IMR-90 (cell line): Measurements from ENCODE around the gene LAMC2. TPM values are rescaled to one million over a fixed set of nuclear protein-coding genes. Genes with fewer than 3 reads are reported as not detected.

Experiments used
- ATAC-seq: fragments of 200-7000 bp; cut with Tn5 transposase; 2 replicates; pipeline ENCODE4 v1.9.1; 2020; ENCODE audit warnings: low read depth, mild to moderate bottlenecking, moderate library complexity
- BruUV-seq: library from RNA; stranded (reverse); fragments of 400-500 nt; replicated peaks from 2 replicates; lab custom pipeline; 2021; lab: Mats Ljungman, UMichigan
- CTCF ChIA-PET: fragments of 300-600 bp; formaldehyde crosslinking; extraction: SDS; loops from one replicate; lab custom pipeline; 2021; ENCODE audit warnings: antibody characterized with exemption; lab: Yijun Ruan, JAX
- POLR2A ChIA-PET: fragments of 300-600 bp; sonication (Branson Sonifier 250); formaldehyde crosslinking; loops from one replicate; lab custom pipeline; 2022; ENCODE audit warnings: antibody characterized with exemption; ENCODE audit not compliant: unreplicated experiment; lab: Charles Lee
- DNase-seq: peaks from one replicate; pipeline ENCODE4 v3.0.0; 2013
- H2AFZ ChIP-seq: replicated peaks from 2 replicates; pipeline ENCODE3; 2013; ENCODE audit warnings: low read length, mild to moderate bottlenecking; ENCODE audit not compliant: poor library complexity
- H2AK5ac ChIP-seq: 2 replicates; pipeline ENCODE4 v1.6.1; 2013; ENCODE audit warnings: low read depth, low read length, inconsistent platforms
- H2AK9ac ChIP-seq: replicated peaks from 2 replicates; pipeline ENCODE3; 2013; ENCODE audit warnings: mild to moderate bottlenecking, low read depth, low read length, moderate library complexity; ENCODE audit not compliant: poor library complexity
- H2BK120ac ChIP-seq: 2 replicates; pipeline ENCODE4 v1.6.1; 2013; ENCODE audit warnings: low read depth, low read length, inconsistent platforms
- H2BK15ac ChIP-seq: 3 replicates; pipeline ENCODE4 v1.6.1; 2013; ENCODE audit warnings: low read depth, low read length, inconsistent platforms
- H2BK20ac ChIP-seq: 2 replicates; pipeline ENCODE4 v1.6.1; 2013; ENCODE audit warnings: low read depth, mild to moderate bottlenecking, inconsistent platforms, low read length, moderate library complexity
- H2BK5ac ChIP-seq: 2 replicates; pipeline ENCODE4 v1.6.1; 2013; ENCODE audit warnings: mild to moderate bottlenecking, low read depth, low read length, inconsistent platforms; ENCODE audit not compliant: poor library complexity, severe bottlenecking
- H3K14ac ChIP-seq: replicated peaks from 2 replicates; pipeline ENCODE4 v1.6.1; 2013; ENCODE audit warnings: low read depth, low read length, inconsistent platforms
- H3K18ac ChIP-seq: 2 replicates; pipeline ENCODE4 v1.6.1; 2013; ENCODE audit warnings: low read depth, low read length, control low read depth
- H3K23ac ChIP-seq: 2 replicates; pipeline ENCODE4 v1.6.1; 2013; ENCODE audit warnings: low read depth, low read length, inconsistent platforms
- H3K27ac ChIP-seq: 2 replicates; pipeline ENCODE4 v1.5.1; 2013; ENCODE audit warnings: mild to moderate bottlenecking, control low read depth, low read length; ENCODE audit not compliant: insufficient read depth
- H3K27me3 ChIP-seq: 2 replicates; pipeline ENCODE4 v1.6.1; 2013; ENCODE audit warnings: low read length; ENCODE audit not compliant: control insufficient read depth, insufficient read depth
- H3K36me3 ChIP-seq: 2 replicates; pipeline ENCODE4 v1.6.1; 2013; ENCODE audit warnings: low read length, mixed read lengths; ENCODE audit not compliant: control insufficient read depth, insufficient read depth
- H3K4ac ChIP-seq: 2 replicates; pipeline ENCODE4 v1.6.1; 2013; ENCODE audit warnings: low read depth, low read length, inconsistent platforms
- H3K4me1 ChIP-seq: 2 replicates; pipeline ENCODE4 v1.6.1; 2013; ENCODE audit warnings: low read length, mixed read lengths; ENCODE audit not compliant: control insufficient read depth, insufficient read depth
- H3K4me2 ChIP-seq: 2 replicates; pipeline ENCODE4 v1.6.1; 2013; ENCODE audit warnings: low read depth, mild to moderate bottlenecking, control low read depth, low read length, moderate library complexity
- H3K4me3 ChIP-seq: 2 replicates; pipeline ENCODE4 v1.5.1; 2013; ENCODE audit warnings: low read depth, mild to moderate bottlenecking, control low read depth, low read length, moderate library complexity; ENCODE audit not compliant: insufficient read depth
- H3K56ac ChIP-seq: 2 replicates; pipeline ENCODE4 v1.6.1; 2013; ENCODE audit warnings: low read length, inconsistent platforms; ENCODE audit not compliant: insufficient read depth; ENCODE audit errors: extremely low read depth
- H3K79me1 ChIP-seq, 2 experiments: 2 replicates each; pipeline ENCODE4 v1.6.1; 2013; ENCODE audit warnings: low read length in 2 of 2, inconsistent platforms in 1 of 2, low read depth in 1 of 2
- H3K9ac ChIP-seq: 2 replicates; pipeline ENCODE4 v1.6.1; 2013; ENCODE audit warnings: low read depth, low read length, control low read depth
- H3K9me1 ChIP-seq: 2 replicates; pipeline ENCODE4 v1.6.1; 2013; ENCODE audit warnings: low read length, inconsistent platforms; ENCODE audit not compliant: insufficient read depth
- H3K9me3 ChIP-seq: 2 replicates; pipeline ENCODE4 v1.6.1; 2013; ENCODE audit warnings: low read length; ENCODE audit not compliant: control insufficient read depth, insufficient read depth
- H4K20me1 ChIP-seq: 2 replicates; pipeline ENCODE4 v1.6.1; 2013; ENCODE audit warnings: low read length, inconsistent platforms; ENCODE audit not compliant: insufficient read depth
- H4K5ac ChIP-seq: 2 replicates; pipeline ENCODE4 v1.6.1; 2013; ENCODE audit warnings: mild to moderate bottlenecking, low read depth, low read length, control low read depth
- H4K8ac ChIP-seq, 2 experiments: 2 replicates each; pipeline ENCODE4 v1.6.1; 2013; ENCODE audit warnings: low read depth in 2 of 2, low read length in 2 of 2, control low read depth in 1 of 2, inconsistent platforms in 1 of 2
- H4K91ac ChIP-seq: 2 replicates; pipeline ENCODE4 v1.6.1; 2013; ENCODE audit warnings: low read depth, low read length, inconsistent platforms; ENCODE audit not compliant: insufficient read depth
- CEBPB ChIP-seq: IDR thresholded peaks from 2 replicates; pipeline ENCODE4 v1.6.1; 2012; ENCODE audit warnings: low read depth, low read length, improper control_type of control experiment
- ELK1 ChIP-seq: fragments of 150-350 bp; IDR thresholded peaks from 2 replicates; pipeline ENCODE4 v1.6.1; 2016; ENCODE audit warnings: low read depth, mild to moderate bottlenecking, low read length, moderate library complexity, borderline replicate concordance
- FOS ChIP-seq: fragments of 150-350 bp; IDR thresholded peaks from 2 replicates; pipeline ENCODE4 v1.6.1; 2016; ENCODE audit warnings: low read depth, low read length
- MAFK ChIP-seq: IDR thresholded peaks from 2 replicates; pipeline ENCODE4 v1.6.1; 2012; ENCODE audit warnings: low read depth, low read length, improper control_type of control experiment
- MAZ ChIP-seq: IDR thresholded peaks from 2 replicates; pipeline ENCODE4 v1.6.1; 2012; ENCODE audit warnings: low read depth, mild to moderate bottlenecking, low read length, improper control_type of control experiment, moderate library complexity, borderline replicate concordance
- MXI1 ChIP-seq: IDR thresholded peaks from 2 replicates; pipeline ENCODE4 v1.6.1; 2012; ENCODE audit warnings: low read depth, mild to moderate bottlenecking, low read length, moderate library complexity, borderline replicate concordance
- NFE2L2 ChIP-seq: fragments of 150-350 bp; IDR thresholded peaks from 2 replicates; pipeline ENCODE4 v1.6.1; 2016; ENCODE audit warnings: low read depth, mild to moderate bottlenecking, low read length
- WGBS, 2 experiments: methylation state at CpG; one replicate each; pipeline versions ENCODE4 v1.1.5 to v1.1.7; 2013; ENCODE audit warnings: missing lambda C conversion rate in 2 of 2; ENCODE audit not compliant: insufficient read length in 1 of 2; ENCODE audit errors: extremely low coverage in 2 of 2; 5-methylcytosine and 5-hydroxymethylcytosine counted together
- dilution Hi-C: fragments of 300-500 bp; cut with HindIII; formaldehyde crosslinking; loops from one replicate; pipeline ENCODE4 v1.14.3; 2018; ENCODE audit warnings: low sequenced_read_pairs; ENCODE audit not compliant: unreplicated experiment
- in situ Hi-C: fragments of 300-500 bp; cut with MboI; formaldehyde crosslinking; loops from 3 replicates; pipeline ENCODE4 v1.14.3; 2019; ENCODE audit warnings: low sequenced_read_pairs, inconsistent platforms, mixed read lengths
- intact Hi-C: fragments of 100-400 bp; cut with micrococcal nuclease; formaldehyde crosslinking; loops from 2 replicates; pipeline ENCODE4 v1.10.0; 2022
- polyA plus RNA-seq, 3 experiments: library from polyadenylated mRNA; depleted of rRNA; stranded (reverse); fragments of >200 nt; gene quantifications; 2 replicates each; pipeline ENCODE4 v1.2.3, GENCODE V29; 2012; ENCODE audit warnings: low replicate concordance in 1 of 3
- total RNA-seq: library from RNA; depleted of rRNA; stranded (reverse); fragments of >200 nt; gene quantifications from 2 replicates; pipeline ENCODE4 v1.2.3, GENCODE V29; 2012

The LAMC2 gene
- total and polyA plus RNA-seq, 2 of the 4 experiments (the other 2 are of a cell fraction): 2.3 to 2.8 TPM

- TF ChIP-seq MAFK (no peak), MXI1 (no peak)
Observed at GRCh38 chr1:183185941-183186490, at the start of gene LAMC2 (continued).

GRCh38 chr1:183137782-183138181 is 48.3 kb upstream of the LAMC2 start:
- no peak overlapping the region for H2BK15ac ChIP-seq
- TF ChIP-seq CEBPB: peak; percentile 34; the same call in 1 of the 2 replicates
- TF ChIP-seq ELK1: no peak
- no peak for TF ChIP-seq MAZ
- no peak for TF ChIP-seq FOS
- TF ChIP-seq NFE2L2: no peak
- H3K9me1 ChIP-seq: peaks cover 6% of the 10 kb centered on the region
- H2AFZ ChIP-seq: no peak overlapping the region
- no peak overlapping the region; the same call in 1 of the 2 replicates for H3K14ac ChIP-seq
- ATAC-seq (no peak), DNase-seq (peak; percentile 20)
- no peak overlapping the region for H4K5ac ChIP-seq
- no peak overlapping the region for H4K91ac ChIP-seq
- WGBS, 2 experiments: no CpG with 5 or more reads among the region's 3 CpGs
- CTCF ChIA-PET: interaction anchor here (0.8 kb wide), 1 partner anchor 11 kb away, joined by 4 read pairs; no protein-coding TSS in a partner anchor
- intact Hi-C loops (no loop called here), in situ Hi-C loops (no loop called here), dilution Hi-C loops (no loop called here)
- H3K27me3 ChIP-seq: no peaks in the 10 kb centered on the region
- H3K4me2 ChIP-seq: no peak overlapping the region
- H3K4me3 ChIP-seq: no peak overlapping the region
- peaks cover 12 to 49% of the 10 kb centered on the region in 2 experiments; a peak in 3 of 4 replicates for H3K79me1 ChIP-seq
- POLR2A ChIA-PET: no interaction called here
- H4K8ac ChIP-seq: peak overlapping the region in 1 of 2 experiments; percentile 39; a peak in 1 of 4 replicates
- H3K4ac ChIP-seq: no peak overlapping the region
- H3K9ac ChIP-seq: no peak overlapping the region
- H2BK5ac ChIP-seq: peak overlapping the region; percentile 65
- H3K4me1 ChIP-seq: peaks cover 8% of the 10 kb centered on the region
- no peak overlapping the region for H2AK5ac ChIP-seq
- no peaks in the 10 kb centered on the region for H4K20me1 ChIP-seq
- H3K9me3 ChIP-seq: no peaks in the 10 kb centered on the region
- no peak overlapping the region for H2BK20ac ChIP-seq
- H3K18ac ChIP-seq: peak overlapping the region; percentile 28; the same call in 1 of the 2 replicates
- no TSS peak for BruUV-seq
- no peak overlapping the region for H3K56ac ChIP-seq
- no peak overlapping the region for H2AK9ac ChIP-seq
- no peak overlapping the region for H3K23ac ChIP-seq
- H3K36me3 ChIP-seq: peaks cover 47% of the 10 kb centered on the region
- no peak overlapping the region for H3K27ac ChIP-seq
- no peak overlapping the region; the same call in 1 of the 2 replicates for H2BK120ac ChIP-seq
